CD4-positive, alpha-beta T cell treated with Interleukin-15 for 4 hours (primary cell): Measurements from ENCODE around the gene HHIPL2.
"Not testable (repeated sequence)": the region's sequence is repeated elsewhere in the genome, so short reads cannot be mapped to it uniquely, and the experiment has no call there.

Experiments used
- DNase-seq: peaks from one replicate; pipeline ENCODE4 v3.0.0-alpha.2; 2020; ENCODE audit warnings: low spot score

Gene HHIPL2

DNA sequence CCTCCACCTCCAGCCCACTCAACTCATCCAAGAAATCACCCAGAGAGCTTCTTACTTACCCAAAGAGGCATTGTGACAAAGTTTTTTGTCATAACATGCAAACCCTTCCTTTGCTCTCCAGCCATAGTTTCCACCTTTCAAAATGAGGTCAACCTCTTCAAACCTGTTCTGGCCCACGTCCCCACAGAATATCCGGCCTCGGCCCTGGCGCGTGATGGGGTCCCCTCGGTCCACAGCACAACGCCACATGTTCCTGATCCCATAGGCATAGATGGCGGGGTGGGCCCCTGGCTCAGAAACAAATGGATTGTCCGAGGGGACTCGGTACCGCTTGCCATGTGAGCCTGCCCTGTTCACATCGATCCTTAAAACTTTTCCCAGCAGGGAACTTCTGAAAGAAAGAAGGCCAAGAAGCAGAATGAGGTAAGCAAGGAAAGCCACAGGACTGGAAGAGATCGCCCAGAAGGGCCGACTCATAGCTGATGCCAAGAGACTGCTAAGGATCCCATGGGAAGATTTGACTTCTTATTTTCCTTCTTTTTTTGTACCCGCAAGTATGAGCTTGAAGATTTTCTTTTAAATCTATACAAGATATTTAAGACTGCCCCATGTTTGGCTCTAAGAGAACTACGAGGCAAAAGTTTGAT lies 7.8 kb downstream of the HHIPL2 start:
- no peak for DNase-seq

DNA sequence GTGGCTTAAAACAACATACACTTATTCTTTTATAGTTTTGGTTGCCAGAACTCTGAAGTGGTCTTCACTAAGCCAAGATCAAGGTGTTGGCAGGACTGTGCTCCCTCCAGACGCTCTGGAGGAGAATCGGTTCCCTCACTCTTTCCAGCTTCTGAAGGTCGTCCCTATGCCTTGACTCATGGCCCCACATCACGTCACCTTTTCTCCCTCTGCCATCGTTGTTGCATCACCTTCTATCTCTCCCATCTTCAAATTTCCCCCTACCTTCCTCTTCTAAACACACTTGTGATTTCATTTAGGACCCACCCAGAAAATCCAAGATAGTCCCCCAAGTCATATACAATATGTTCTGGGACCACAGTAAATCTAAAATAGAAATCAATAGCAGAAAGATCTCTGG lies 12.4 kb downstream of the HHIPL2 start:
- DNase-seq: no peak

DNA sequence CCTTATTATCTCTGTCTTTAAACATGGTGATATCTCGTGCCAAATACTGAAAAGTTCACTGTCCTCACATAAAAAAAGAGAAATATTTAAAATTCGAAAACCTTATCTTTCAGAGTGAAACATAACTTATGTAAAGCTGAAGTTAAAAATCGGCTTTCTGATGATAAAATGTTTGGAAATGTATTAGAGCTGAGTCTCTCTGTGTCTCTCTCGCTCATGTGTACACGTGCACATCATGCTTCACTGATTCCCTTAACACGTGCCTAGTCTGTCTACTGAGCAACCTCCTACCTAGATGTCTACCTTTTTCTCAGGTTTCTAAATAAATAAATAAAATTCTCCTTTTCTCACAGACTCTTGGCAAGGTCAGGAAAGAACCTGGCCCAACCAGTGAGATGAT lies 17.1 kb downstream of the HHIPL2 start:
- no peak for DNase-seq

DNA sequence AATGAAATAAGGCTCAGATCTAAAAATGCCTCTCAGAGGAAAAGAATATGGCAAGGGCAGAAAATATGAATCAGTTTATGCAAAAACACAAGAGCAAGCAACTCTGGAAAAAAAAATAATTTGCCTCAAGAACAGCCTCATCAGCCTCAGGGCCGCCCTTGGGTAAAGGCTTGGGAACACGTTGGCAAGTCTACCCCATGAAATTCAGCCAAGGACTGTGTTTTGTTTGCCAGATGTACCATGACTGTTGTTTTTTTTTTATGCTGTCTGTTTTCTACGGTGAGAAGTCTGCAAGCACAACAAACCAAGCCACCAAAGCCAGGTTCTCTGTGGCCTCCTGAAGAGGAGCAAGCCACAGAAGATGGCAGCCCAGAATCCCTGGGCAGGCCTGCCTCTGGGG lies 18.0 kb downstream of the HHIPL2 start:
- DNase-seq: no peak

DNA sequence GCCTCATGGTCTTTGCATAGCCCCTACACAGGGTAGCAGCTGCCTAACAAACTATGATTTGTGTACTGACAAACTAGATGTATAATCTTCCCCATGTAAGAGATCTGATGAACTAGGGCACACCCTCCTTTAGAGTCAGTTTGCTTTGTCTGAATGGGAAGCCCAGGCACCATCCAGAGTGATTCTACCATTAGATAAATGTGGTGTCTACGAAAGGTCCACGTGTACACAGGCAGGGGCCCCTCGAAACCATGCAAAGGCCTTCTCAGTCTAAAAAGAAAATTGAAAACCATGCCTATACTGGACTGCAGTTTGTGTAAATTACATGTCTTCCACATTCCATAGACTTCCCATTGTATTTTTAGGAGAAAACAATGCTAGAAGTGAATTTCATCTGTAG lies 18.7 kb downstream of the HHIPL2 start:
- no peak for DNase-seq

DNA sequence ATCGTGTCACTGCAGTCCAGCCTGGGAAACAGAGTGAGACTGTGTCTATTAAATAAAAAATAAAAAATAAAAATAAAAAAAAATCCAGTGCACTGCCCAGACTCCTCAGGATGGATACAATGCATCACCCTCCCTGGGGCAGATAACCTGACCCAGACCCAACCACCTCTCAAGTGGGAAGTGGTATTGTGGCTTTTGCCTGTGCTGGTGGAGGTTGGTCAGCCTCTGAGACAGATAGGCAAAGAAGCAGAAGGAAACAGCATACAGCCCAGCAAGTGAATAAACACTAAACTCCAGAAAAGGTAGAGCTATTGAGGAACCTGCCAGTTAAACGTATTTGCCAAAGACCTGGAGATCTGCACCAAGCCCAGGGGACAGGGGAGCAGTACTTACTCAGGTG lies 22.0 kb downstream of the HHIPL2 start:
- no peak for DNase-seq

DNA sequence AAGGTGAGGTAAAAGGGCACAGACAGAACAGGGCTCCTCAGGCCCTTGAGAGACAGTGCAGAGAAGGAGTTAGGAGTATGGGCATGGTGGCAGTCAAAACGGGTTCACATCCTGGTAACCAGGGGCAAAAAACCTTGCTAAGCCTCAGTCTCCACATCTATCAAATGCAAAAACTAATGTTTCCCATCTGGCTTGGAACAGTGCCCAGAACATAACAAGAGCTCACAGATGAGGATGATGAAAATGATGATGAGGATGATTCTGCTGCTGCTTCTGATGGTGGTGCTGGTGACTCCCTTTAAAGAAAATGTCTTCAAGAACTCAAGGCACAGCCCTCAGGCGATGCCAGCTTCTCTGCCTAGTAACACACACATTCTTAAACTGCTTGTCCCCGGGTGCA lies 24.1 kb downstream of the HHIPL2 start:
- no peak for DNase-seq

DNA sequence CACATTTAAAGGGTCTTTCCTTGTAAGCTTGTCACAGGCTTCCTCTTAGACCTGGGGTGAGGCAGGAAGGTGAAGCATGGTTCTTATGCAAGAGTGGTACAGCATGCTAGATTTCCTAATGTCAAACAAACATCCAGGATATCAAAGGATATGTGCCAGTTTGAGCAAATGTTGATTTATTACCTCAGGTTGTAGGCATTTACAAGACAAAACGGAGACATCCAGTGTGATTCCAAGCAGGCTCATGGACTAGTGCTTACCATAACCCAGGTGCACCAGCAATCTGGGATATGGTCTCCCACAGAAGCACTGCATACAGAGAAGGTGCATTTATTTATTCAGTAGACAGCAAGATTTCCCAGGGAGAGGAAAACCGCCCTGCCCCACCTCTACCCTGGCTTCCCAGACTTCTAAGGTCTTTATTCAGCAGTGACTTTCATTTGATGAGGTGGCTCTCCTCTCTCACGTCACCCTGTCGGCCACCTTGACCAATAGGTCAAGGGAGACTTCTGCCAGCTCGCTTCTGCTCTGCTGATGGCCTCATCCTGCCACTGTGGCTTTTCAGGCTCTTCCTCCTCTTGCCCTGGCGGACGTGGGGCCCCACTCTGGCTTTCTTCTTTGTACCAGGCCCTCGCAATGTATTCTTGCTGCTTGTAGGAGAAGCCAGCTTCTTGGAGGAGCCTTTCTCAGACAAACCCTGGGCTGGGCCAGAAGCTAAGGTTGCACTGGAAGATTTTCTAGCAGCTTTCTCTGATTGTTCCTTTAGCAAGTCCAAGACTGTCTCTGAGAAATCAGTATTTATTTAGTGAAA lies 25.6 kb downstream of the HHIPL2 start:
- no peak for DNase-seq

DNA sequence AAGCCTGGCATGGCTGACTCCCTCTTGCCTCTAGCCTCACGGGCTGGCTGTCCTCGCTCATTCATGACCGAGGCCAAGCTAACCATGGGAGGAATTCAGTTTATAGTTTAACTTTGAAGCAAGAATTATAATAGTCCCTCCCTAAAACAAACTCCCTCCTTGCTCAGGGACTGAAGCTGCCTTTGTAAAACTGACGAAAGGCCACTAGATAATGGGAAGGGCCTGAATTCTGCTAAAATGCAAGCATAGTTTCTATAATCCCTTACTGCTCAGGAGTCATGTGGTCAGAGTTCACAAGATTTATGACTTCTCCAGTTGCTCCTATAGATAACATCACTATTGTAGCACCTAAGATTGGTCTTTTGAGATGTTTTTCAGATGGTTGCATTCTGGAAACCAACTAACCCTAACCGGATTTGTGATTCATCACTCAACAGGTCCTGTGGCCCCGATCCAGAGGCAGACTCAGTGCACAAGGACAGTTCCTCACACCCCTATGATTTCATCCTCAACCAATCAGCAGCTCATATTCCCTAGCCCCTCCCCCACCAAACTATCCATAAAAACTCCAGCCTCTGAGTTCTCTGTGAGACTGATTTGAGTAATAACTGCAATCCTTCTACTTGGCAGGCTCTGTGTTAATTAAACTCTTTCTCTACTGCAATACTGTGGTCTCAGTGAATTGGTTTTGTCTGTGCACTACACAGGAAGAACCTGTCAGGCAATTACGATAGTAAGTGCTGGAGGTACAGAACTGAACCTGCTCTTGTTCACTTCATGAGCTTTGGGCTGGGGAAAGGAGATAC lies 26.4 kb downstream of the HHIPL2 start:
- no peak for DNase-seq

DNA sequence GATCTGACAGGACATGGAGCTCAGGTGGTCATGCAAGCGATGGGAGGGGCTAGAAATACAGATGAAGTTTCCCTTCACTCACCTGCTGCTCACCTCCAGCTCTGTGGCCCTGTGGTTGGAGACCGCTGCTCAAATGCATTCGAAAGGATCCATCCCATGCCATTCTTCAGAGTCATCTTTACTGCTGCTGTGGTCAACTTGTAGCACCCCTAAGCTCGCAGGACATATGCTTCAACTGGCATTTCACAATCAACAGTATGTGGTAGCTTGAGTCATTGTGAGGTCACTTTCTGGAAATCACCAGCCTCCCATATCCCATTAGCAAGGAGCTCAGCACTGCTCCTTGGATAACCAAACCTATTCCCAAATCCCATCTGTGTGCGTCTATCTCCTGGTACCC lies 58.4 kb downstream of the HHIPL2 start:
- not testable (repeated sequence) for DNase-seq

DNA sequence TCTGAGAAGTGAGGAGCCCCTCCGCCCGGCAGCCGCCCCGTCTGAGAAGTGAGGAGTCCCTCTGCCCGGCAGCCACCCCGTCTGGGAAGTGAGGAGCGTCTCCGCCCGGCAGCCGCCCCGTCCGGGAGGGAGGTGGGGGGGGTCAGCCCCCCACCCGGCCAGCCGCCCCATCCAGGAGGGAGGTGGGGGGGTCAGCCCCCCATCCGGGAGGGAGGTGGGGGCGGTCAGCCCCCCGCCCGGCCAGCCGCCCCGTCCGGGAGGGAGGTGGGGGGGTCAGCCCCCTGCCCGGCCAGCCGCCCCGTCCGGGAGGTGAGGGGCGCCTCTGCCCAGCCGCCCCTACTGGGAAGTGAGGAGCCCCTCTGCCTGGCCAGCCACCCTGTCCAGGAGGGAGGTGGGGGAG lies 60.1 kb downstream of the HHIPL2 start:
- DNase-seq: not testable (repeated sequence)

DNA sequence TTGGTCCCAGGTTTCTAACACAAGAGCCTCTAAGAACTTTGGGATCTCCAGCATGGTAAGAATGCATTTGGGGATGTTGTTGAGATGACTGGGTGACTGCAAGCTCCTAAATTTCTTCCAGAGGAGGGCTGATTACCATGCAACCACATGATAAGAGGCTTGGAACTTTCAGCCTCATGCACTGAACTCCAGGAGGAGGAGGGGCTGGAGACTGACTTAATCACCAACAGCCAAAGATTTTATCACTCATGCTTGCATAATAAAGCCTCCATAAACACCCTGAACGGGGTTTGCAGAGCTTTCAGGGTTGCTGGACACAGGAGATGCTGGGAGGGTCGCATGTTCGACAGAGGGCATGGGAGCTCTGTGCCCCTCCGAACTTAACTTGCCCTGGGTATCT lies 63.9 kb downstream of the HHIPL2 start:
- not testable (repeated sequence) for DNase-seq

DNA sequence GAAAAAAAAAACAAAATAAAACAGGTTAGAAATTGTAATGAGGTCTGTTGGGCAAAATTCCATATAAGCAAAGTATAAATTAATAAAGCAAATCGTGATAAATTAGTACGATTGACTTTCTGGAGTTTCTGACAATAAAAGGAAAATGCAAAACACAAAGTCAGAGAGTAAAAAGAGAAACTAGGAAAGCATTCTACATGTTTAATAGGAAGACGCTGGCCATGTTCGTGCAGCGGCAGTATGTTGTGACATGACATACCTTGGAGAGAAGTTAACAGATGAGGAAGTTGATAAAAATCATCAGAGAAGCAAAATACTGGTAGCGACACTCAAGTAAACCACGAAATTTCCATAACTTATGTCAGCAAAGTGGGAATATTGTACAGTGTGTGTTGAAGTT lies 68.3 kb downstream of the HHIPL2 start:
- not testable (repeated sequence) for DNase-seq

DNA sequence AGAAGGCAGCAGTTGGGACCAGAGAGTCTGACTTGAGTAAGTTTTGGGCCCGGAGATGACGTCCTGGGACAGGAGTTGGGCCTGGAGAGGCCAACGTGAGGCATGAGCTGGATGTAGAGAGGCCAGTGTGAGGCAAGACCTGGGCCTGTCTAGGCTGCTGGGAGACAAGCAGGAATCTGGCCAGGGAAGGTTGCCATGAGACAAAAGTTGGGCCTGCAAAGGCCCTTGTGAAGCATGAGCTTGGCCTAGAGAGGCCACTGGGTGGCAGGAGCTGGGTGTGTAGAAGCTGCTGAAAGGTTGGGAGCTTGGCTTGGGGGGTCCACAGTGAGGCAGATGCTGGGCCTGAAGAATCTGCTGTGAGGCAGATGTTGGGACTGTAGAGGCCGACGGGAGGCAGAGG lies 71.5 kb downstream of the HHIPL2 start:
- DNase-seq: not testable (repeated sequence)

DNA sequence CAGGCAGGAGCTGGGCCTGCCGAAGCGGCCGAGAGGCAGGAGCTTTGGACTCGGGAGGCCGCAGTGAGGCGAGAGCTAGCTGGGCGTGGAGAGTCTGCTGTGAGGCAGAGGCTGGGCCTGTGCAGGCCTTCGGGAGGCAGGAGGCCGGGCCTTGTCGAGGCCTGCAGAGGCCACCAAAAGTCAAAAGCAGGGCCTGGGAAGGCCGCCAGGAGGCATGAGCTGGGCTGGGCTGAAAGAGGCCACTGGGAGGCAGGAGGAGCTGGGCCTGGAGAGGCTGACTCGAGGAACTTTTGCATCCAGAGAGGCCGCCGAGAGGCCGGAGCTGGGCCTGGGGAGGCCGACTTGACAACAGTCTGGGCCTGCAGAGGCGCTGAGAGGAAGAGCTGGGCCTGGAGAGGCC lies 74.2 kb downstream of the HHIPL2 start:
- DNase-seq: not testable (repeated sequence)

DNA sequence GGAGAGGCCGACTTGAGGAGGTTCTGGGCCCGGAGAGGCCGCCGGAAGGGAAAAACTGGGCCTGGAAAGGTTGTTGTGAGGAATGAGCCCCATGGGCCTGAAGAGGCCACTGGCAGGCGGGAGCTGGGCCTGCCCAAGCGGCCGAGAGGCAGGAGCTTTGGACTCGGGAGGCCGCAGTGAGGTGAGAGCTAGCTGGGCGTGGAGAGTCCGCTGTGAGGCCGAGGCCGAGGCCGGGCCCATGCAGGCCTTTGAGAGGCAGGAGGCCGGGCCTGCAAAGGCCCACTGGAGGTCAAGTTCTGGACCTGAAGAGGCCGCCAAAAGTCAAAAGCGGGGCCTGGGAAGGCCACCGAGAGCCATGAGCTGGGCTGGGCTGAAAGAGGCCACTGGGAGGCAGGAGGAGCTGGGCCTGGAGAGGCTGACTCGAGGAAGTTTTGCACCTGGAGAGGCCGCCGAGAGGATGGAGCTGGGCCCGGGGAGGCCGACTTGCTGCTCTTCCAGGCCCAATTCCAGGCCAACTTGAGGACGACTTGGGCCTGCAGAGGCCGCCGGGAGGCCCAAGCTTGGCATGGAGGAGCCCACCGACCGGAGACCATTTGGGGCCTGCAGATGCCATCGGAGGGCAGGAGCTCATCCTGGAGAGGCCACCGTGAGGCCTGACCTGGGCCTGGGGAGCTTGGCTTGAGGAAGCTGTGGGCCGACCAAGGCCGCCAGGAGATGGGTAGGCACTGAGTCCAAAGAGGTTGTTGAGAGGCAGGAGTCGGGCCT lies 74.9 kb downstream of the HHIPL2 start:
- DNase-seq: not testable (repeated sequence)
